ENCODE results near the gene EXD3. TPM values are rescaled to one million over a fixed set of nuclear protein-coding genes. Genes with fewer than 3 reads are reported as not detected.

EXD3 gene
- total and polyA plus RNA-seq, 2 of the 13 experiments (the other 11 are each of a cell fraction or from before 2014, with no cell fraction given), result 2.7 to 4.8 TPM

DNA sequence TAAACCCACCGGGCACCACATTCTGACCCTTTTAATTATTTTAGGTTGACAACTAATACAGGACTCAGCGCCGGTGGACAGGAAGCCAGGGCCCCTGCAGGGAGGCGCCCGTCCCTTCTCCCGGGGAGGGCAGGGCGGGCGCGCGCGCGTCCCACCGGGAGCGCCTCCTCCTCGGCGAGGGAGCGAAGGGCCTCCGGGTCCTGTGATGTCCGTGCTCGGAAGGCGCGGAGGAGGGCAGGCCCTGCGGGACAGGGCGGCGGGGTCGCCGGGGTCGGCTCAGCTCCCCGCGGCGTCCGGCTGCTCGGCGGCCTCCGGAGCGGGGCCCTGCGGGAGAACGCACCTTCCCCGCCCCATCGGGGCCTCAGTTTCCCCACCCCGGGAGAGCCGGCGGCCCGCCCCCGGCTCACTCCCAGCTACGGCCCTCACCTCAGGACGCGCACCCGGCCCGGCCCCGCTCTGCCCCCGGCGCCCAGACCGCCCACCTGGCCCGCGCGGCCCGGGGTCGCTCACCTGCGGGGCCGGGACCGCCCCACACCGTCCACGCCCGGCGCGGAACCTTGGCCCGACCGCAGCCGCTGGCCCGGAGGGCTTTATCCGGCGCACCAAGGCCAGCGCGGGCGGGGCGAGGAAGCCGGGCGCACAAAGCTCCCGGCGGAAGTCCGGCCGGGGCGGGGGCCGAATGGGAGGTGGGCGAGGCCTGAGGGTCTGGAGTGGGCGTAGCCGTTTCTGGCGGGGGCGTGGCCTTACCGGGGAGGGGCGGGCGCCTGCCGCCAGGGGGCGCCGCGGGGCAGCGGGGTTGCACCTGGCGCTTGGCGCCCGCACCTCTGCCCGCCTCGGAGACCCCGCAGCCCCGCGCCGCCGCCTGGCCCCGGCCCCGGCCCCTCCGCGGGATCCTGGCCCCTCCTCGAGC, at the start of gene EXD3, which contains the start of gene NOXA1 (continued):
- TF ChIP-seq, protein P1, sequence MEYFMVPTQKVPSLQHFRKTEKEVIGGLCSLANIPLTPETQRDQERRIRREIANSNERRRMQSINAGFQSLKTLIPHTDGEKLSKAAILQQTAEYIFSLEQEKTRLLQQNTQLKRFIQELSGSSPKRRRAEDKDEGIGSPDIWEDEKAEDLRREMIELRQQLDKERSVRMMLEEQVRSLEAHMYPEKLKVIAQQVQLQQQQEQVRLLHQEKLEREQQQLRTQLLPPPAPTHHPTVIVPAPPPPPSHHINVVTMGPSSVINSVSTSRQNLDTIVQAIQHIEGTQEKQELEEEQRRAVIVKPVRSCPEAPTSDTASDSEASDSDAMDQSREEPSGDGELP (IDR thresholded peaks at IDR 0.05; ENCODE audit: borderline replicate concordance, low read depth), result peak; percentile 10; the same call in 1 of the 2 replicates
- TF ChIP-seq SIX1 (CRISPR knock-in tag; IDR thresholded peaks at IDR 0.05; ENCODE audit: borderline replicate concordance) (no peak), FOXK2 (IDR thresholded peaks at IDR 0.05) (no peak), ZBTB38 (CRISPR knock-in tag; IDR thresholded peaks at IDR 0.05) (peak; percentile 27; the same call in 1 of the 2 replicates), ZFX (CRISPR knock-in tag; IDR thresholded peaks at IDR 0.05; ENCODE audit: low read depth) (peak; percentile 88), GTF3A (CRISPR knock-in tag; conservative IDR thresholded peaks at IDR 0.05) (no peak), ZNF24 (IDR thresholded peaks at IDR 0.05) (no peak), ZSCAN9 (CRISPR knock-in tag; IDR thresholded peaks at IDR 0.05; ENCODE audit: borderline replicate concordance) (peak; percentile 64; the same call in 1 of the 2 replicates), RBFOX2 (IDR thresholded peaks at IDR 0.05; ENCODE audit: low read depth, low read length) (peak; percentile 87), ZSCAN30 (CRISPR knock-in tag; IDR thresholded peaks at IDR 0.05) (no peak), MLLT10 (CRISPR knock-in tag; IDR thresholded peaks at IDR 0.05) (no peak), HDAC6 (IDR thresholded peaks at IDR 0.05; ENCODE audit: low read depth, low read length) (no peak), ZNF709 (CRISPR knock-in tag; IDR thresholded peaks at IDR 0.05) (no peak), KDM1A (CRISPR knock-in tag; IDR thresholded peaks at IDR 0.05) (0 out of 2 replicates have a peak, but pooled peaks have one; percentile 17), ZMYM2 (CRISPR knock-in tag; IDR thresholded peaks at IDR 0.05) (no peak), KDM2A (CRISPR knock-in tag; IDR thresholded peaks at IDR 0.05; ENCODE audit: borderline replicate concordance, low read depth) (peak; percentile 92)
- TF ChIP-seq, protein P2, sequence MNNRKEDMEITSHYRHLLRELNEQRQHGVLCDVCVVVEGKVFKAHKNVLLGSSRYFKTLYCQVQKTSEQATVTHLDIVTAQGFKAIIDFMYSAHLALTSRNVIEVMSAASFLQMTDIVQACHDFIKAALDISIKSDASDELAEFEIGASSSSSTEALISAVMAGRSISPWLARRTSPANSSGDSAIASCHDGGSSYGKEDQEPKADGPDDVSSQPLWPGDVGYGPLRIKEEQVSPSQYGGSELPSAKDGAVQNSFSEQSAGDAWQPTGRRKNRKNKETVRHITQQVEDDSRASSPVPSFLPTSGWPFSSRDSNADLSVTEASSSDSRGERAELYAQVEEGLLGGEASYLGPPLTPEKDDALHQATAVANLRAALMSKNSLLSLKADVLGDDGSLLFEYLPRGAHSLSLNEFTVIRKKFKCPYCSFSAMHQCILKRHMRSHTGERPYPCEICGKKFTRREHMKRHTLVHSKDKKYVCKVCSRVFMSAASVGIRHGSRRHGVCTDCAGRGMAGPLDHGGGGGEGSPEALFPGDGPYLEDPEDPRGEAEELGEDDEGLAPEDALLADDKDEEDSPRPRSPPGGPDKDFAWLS (CRISPR knock-in tag; IDR thresholded peaks at IDR 0.05; ENCODE audit: borderline replicate concordance), result no peak
- TF ChIP-seq, protein P3, sequence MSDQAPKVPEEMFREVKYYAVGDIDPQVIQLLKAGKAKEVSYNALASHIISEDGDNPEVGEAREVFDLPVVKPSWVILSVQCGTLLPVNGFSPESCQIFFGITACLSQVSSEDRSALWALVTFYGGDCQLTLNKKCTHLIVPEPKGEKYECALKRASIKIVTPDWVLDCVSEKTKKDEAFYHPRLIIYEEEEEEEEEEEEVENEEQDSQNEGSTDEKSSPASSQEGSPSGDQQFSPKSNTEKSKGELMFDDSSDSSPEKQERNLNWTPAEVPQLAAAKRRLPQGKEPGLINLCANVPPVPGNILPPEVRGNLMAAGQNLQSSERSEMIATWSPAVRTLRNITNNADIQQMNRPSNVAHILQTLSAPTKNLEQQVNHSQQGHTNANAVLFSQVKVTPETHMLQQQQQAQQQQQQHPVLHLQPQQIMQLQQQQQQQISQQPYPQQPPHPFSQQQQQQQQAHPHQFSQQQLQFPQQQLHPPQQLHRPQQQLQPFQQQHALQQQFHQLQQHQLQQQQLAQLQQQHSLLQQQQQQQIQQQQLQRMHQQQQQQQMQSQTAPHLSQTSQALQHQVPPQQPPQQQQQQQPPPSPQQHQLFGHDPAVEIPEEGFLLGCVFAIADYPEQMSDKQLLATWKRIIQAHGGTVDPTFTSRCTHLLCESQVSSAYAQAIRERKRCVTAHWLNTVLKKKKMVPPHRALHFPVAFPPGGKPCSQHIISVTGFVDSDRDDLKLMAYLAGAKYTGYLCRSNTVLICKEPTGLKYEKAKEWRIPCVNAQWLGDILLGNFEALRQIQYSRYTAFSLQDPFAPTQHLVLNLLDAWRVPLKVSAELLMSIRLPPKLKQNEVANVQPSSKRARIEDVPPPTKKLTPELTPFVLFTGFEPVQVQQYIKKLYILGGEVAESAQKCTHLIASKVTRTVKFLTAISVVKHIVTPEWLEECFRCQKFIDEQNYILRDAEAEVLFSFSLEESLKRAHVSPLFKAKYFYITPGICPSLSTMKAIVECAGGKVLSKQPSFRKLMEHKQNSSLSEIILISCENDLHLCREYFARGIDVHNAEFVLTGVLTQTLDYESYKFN (CRISPR knock-in tag; conservative IDR thresholded peaks at IDR 0.05), result no peak
